Skeletal muscle satellite cell (primary cell): Measurements from ENCODE around the gene UPK3A.

ENCODE experiments used
- H3K27me3 ChIP-seq: 2 replicates; pipeline ENCODE4 v1.7.0; 2013; ENCODE audit warnings: low read length; ENCODE audit not compliant: control insufficient read depth, insufficient read depth
- H3K36me3 ChIP-seq: 2 replicates; pipeline ENCODE4 v1.7.0; 2013; ENCODE audit warnings: mild to moderate bottlenecking, control low read depth, low read length; ENCODE audit not compliant: insufficient read depth
- H3K4me1 ChIP-seq: 2 replicates; pipeline ENCODE4 v1.7.0; 2013; ENCODE audit warnings: low read length; ENCODE audit not compliant: control insufficient read depth, insufficient read depth
- H3K4me2 ChIP-seq: 2 replicates; pipeline ENCODE4 v1.7.0; 2013; ENCODE audit warnings: mild to moderate bottlenecking, low read length
- H3K4me3 ChIP-seq: 2 replicates; pipeline ENCODE4 v1.7.0; 2013; ENCODE audit warnings: low read length
- H3K9ac ChIP-seq: 2 replicates; pipeline ENCODE4 v1.7.0; 2013; ENCODE audit warnings: mild to moderate bottlenecking, low read depth, low read length, moderate library complexity
- H3K9me3 ChIP-seq: replicated peaks from 2 replicates; pipeline ENCODE4 v1.7.0; 2013; ENCODE audit warnings: mild to moderate bottlenecking, control low read depth, low read length

Gene UPK3A

DNA sequence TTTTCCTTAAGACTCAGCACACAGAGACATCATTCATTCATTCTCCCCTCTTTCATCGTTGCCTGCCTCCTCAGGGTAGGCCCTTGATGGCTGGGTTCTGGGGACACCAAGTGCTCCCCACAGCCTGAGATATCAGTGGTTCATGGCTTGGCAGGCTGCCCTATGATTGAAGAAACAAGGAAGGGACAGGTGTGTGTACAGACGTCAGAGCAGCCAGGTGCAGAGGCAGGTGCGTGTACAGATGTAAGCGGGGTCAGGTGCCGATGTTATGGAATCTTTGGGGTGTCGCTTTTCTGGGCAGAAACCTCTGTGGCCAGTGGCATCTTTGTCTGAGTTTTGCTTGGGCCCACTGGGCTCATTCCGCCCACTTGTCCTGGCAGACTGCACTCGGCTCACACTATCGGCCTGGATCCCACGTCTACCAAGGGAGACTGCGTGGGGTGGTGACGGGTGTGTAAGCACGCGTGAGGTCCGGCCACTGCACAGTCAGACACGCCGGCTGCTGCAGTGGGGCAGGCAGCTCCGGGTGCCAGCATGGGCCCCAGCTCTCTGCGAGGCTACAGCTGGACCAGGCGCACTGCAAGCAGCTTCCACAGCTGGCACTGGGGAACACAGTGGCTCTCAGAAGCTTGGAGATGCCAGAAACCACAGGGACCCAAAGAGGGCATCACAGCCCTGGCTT lies 23.2 kb upstream of the UPK3A start:
- H3K9me3 ChIP-seq = no peaks in the 10 kb centered on the region
- H3K4me2 ChIP-seq = no peak overlapping the region
- H3K9ac ChIP-seq = no peak overlapping the region
- H3K4me3 ChIP-seq = no peak overlapping the region
- peaks cover 4% of the 10 kb centered on the region for H3K4me1 ChIP-seq
- no peaks in the 10 kb centered on the region for H3K36me3 ChIP-seq
- H3K27me3 ChIP-seq = peaks cover 31% of the 10 kb centered on the region

- Histone ChIP-seq H3K9me3 (no peaks in the 10 kb centered on the region), H3K4me2 (no peak overlapping the region), H3K36me3 (no peaks in the 10 kb centered on the region), H3K27me3 (peaks cover 31% of the 10 kb centered on the region), H3K4me3 (no peak overlapping the region), H3K9ac (no peak overlapping the region), H3K4me1 (peaks cover 4% of the 10 kb centered on the region)
These were observed 22.4 kb upstream of the UPK3A start for GRCh38 chr22:45262195-45262930.

DNA sequence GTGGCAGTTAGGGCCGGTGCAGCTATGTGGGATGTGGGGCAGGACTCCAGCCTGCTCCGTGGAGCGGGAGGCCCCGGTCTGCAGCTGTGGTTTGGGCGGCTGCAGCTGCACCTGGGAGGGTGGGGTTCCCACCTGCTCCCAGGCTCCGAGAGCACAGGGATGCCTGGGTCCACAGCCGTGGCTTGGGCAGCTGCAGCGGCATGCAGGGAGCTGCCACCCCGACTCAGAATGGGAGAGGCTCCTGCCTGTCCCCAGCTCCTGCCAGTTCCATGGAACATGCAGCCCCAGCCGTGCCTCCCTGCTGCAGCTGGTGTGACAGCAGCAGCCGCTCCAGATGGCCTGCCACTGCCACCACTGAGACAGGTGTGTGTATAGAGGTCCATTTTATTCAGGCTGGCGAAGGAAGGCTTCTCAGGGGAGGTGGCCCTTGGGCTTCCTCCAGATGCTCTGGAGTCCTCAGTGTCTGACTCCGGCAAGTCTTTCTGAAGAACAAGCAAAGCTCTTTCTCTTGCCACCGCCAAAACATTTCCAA lies 21.8 kb upstream of the UPK3A start:
- Histone ChIP-seq H3K4me2 (no peak overlapping the region), H3K4me3 (no peak overlapping the region), H3K9me3 (no peaks in the 10 kb centered on the region), H3K4me1 (peaks cover 4% of the 10 kb centered on the region), H3K27me3 (peaks cover 31% of the 10 kb centered on the region), H3K36me3 (no peaks in the 10 kb centered on the region), H3K9ac (no peak overlapping the region)

- Histone ChIP-seq H3K27me3 (peaks cover 31% of the 10 kb centered on the region), H3K36me3 (no peaks in the 10 kb centered on the region), H3K9ac (no peak overlapping the region), H3K4me1 (peaks cover 5% of the 10 kb centered on the region), H3K4me2 (no peak overlapping the region), H3K9me3 (no peaks in the 10 kb centered on the region), H3K4me3 (no peak overlapping the region)
These were observed 21.1 kb upstream of the UPK3A start for GRCh38 chr22:45263463-45264269.

GRCh38 chr22:45265535-45265934 lies 19.2 kb upstream of the UPK3A start:
- Histone ChIP-seq H3K36me3 (no peaks in the 10 kb centered on the region), H3K4me1 (peaks cover 13% of the 10 kb centered on the region), H3K4me3 (no peak overlapping the region), H3K4me2 (no peak overlapping the region), H3K9ac (no peak overlapping the region), H3K27me3 (peaks cover 39% of the 10 kb centered on the region), H3K9me3 (no peaks in the 10 kb centered on the region)

DNA sequence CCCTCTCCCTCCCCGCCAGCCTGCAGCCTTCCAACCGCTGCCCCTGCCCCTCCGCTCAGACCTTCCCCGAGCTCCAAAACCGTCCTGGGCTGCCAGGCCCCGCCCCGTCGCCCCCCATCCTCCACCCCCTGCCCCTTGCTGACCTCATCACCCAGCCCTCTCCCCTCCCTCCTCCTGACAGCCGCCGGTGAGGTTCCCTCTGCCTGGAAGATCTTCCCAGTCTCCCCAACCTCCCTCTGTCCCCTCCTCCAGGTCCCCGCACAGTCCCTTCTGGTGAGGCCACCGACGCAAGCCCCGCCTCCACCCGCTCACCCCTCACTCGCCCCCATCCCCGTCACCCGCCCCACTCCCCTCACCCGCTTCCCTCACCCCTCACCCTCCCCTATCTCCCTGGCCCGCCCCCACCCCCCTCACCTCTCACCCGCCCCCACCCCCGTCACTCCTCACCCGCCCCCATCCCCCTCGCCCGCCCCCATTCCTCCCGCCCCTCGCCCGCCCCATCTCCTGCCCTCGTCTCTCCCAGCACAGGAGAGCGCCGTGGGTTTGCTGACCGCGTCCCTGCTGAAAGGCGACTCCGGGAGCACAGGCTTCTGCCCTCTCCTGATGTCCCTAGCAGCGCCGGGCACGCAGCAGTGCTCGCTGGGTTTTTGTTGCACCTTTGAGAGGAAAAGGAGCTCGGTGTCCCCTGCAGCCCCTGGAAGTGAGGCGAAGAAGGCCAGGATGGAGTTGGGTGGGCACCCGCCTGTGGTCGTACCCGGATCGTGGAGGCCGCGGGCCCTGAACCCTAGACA lies 16.4 kb upstream of the UPK3A start:
- H3K36me3 ChIP-seq = no peaks in the 10 kb centered on the region
- H3K9ac ChIP-seq = peak overlapping the region; percentile 72
- H3K4me1 ChIP-seq = peaks cover 13% of the 10 kb centered on the region
- no peaks in the 10 kb centered on the region for H3K9me3 ChIP-seq
- peak overlapping the region; percentile 100 for H3K4me2 ChIP-seq
- peaks cover 32% of the 10 kb centered on the region for H3K27me3 ChIP-seq
- peak overlapping the region; percentile 82 for H3K4me3 ChIP-seq

GRCh38 chr22:45268958-45269844 lies 15.5 kb upstream of the UPK3A start:
- peak overlapping the region; percentile 72 for H3K9ac ChIP-seq

GRCh38 chr22:45270095-45271020 lies 14.4 kb upstream of the UPK3A start:
- Histone ChIP-seq H3K4me3 (no peak overlapping the region), H3K27me3 (peaks cover 43% of the 10 kb centered on the region)

More at GRCh38 chr22:45268958-45269844, 15.5 kb upstream of the UPK3A start:
- Histone ChIP-seq H3K4me2 (peak overlapping the region; percentile 100), H3K27me3 (peaks cover 40% of the 10 kb centered on the region), H3K9me3 (no peaks in the 10 kb centered on the region), H3K4me1 (peaks cover 9% of the 10 kb centered on the region), H3K36me3 (no peaks in the 10 kb centered on the region), H3K4me3 (peak overlapping the region; percentile 82)

DNA sequence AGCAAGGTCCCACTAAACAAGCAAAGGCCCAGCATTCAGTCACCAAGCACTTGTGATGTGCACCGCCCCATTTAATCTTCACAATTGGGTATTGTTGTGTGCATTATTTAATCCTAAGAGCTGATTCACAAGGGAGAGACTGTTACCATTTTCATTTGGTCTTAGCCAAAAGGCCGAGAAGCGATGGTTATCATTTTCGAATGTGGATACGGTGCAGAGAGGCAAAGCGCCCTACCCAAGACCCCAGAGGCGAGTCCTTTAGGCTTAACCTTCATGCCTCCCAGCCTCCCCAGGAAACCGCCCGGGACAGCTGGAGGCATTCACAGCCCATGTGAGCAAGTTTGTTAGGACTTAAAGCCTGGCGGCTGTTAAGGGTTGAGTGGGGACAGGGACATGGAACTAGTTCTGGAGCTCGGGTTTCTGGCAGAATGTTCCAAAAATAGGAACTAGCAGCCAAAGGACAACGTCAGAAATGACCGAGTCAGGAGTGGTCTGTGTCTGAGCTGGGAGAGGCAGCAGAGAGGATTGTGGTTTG lies 13.0 kb upstream of the UPK3A start:
- no peak overlapping the region for H3K9ac ChIP-seq
- H3K4me3 ChIP-seq = no peak overlapping the region
- peaks cover 46% of the 10 kb centered on the region for H3K27me3 ChIP-seq
- H3K4me2 ChIP-seq = no peak overlapping the region
- peaks cover 9% of the 10 kb centered on the region for H3K4me1 ChIP-seq
- H3K36me3 ChIP-seq = no peaks in the 10 kb centered on the region
- H3K9me3 ChIP-seq = no peaks in the 10 kb centered on the region

More at GRCh38 chr22:45270095-45271020, 14.4 kb upstream of the UPK3A start:
- Histone ChIP-seq H3K36me3 (no peaks in the 10 kb centered on the region), H3K9ac (no peak overlapping the region), H3K4me2 (no peak overlapping the region), H3K4me1 (peaks cover 9% of the 10 kb centered on the region), H3K9me3 (no peaks in the 10 kb centered on the region)
